ENCODE results near the gene TCAF1.

Gene TCAF1

DNA sequence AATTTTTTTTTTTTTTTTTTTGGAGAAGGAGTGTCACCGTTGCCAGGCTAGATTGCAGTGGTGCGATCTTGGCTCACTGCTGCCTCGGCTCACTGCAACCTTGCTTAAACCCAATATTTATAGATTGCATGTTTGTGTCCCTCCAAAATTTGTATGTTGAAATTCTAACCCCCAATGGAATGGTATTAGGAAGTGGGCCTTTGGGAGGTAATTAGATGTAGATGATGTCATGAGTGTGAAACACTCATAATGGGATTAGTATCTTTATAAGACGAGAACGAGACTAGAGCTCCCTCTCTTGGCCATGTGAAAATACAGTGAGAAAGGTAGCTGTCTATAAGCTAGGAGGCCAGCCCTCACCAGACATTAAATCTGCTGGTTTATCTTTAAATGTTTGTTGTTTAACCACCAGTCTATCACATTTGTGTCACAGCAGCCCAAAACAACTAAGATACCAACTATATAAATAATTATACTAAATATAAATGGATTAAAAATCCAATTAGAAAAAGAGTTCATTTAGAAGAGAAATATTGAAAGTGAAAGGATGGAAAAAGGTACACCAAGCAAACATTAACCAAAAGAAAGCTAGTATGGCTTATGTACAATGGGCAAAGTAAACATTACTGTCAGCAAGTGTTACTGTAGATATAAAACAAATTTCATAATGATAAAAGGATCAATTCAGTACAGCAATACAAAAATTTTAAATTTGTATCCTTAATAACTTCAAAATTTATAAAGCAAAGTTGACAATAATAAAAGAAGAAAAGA lies 9.3 kb downstream of the TCAF1 start:
- Histone ChIP-seq H3K27me3 (ENCODE audit: control insufficient read depth in 3 of 3, insufficient read depth in 3 of 3, low read depth in 1 of 3, low read length in 3 of 3) (no peaks in the 10 kb centered on the region), H2BK120ac (ENCODE audit: low read depth, low read length) (no peak overlapping the region), H3K27ac (replicated peaks; ENCODE audit: low read length) (no peak overlapping the region), H4K8ac (ENCODE audit: low read depth, low read length) (no peak overlapping the region), H3K4me1 (ENCODE audit: control insufficient read depth in 2 of 2, insufficient read depth in 1 of 2, low read depth in 1 of 2, low read length in 2 of 2) (no peaks in the 10 kb centered on the region), H2BK12ac (ENCODE audit: low read length) (no peak overlapping the region), H3K9me3 (replicated peaks in 1 of 2; ENCODE audit: control insufficient read depth in 2 of 2, insufficient read depth in 1 of 2, low read depth in 1 of 2, low read length in 2 of 2) (peaks cover 3 to 50% of the 10 kb centered on the region in 2 donors), H2AFZ (ENCODE audit: low read length) (no peak overlapping the region), H3K14ac (ENCODE audit: low read length) (no peak overlapping the region), H3K4ac (ENCODE audit: low read length) (no peak overlapping the region), H4K91ac (ENCODE audit: low read depth, low read length, poor library complexity) (no peak overlapping the region), H2BK5ac (ENCODE audit: low read length) (no peak overlapping the region), H3K4me2 (ENCODE audit: insufficient read depth, low read length, poor library complexity, severe bottlenecking) (no peak overlapping the region), H3K36me3 (replicated peaks in 1 of 2; ENCODE audit: control insufficient read depth in 2 of 2, insufficient read depth in 2 of 2, low read length in 2 of 2) (peaks cover 5 to 26% of the 10 kb centered on the region in 2 donors), H3K4me3 (ENCODE audit: low read length in 2 of 2) (no peak overlapping the region), H2AK5ac (ENCODE audit: low read depth, low read length) (no peak overlapping the region), H2BK15ac (ENCODE audit: low read length) (no peak overlapping the region), H3K79me1 (ENCODE audit: low read depth, low read length) (no peaks in the 10 kb centered on the region), H3K18ac (ENCODE audit: low read length) (no peak overlapping the region), H3K23ac (ENCODE audit: low read depth, low read length, poor library complexity) (no peak overlapping the region), H3K9ac (ENCODE audit: low read depth, low read length, poor library complexity) (no peak overlapping the region)
- no peak for DNase-seq (ENCODE audit: low spot score)
- WGBS, 2 donors (ENCODE audit: extremely low coverage in 2 of 2, insufficient read length in 2 of 2, insufficient replicate concordance in 1 of 2), result no CpG with 5 or more reads among the region's 5 CpGs

GRCh38 chr7:143891457-143891856 lies 10.5 kb downstream of the TCAF1 start:
- no peak overlapping the region for H3K4me2 ChIP-seq (ENCODE audit: insufficient read depth, low read length, poor library complexity, severe bottlenecking)
- no peak overlapping the region for H2BK15ac ChIP-seq (ENCODE audit: low read length)
- no peak overlapping the region for H3K4me3 ChIP-seq (ENCODE audit: low read length in 2 of 2)
- no peak for DNase-seq (ENCODE audit: low spot score)
- peaks cover 5 to 29% of the 10 kb centered on the region in 2 donors for H3K36me3 ChIP-seq (replicated peaks in 1 of 2; ENCODE audit: control insufficient read depth in 2 of 2, insufficient read depth in 2 of 2, low read length in 2 of 2)
- H3K27ac ChIP-seq (replicated peaks; ENCODE audit: low read length), result no peak overlapping the region
- no peak overlapping the region for H3K14ac ChIP-seq (ENCODE audit: low read length)
- no peaks in the 10 kb centered on the region for H3K27me3 ChIP-seq (ENCODE audit: control insufficient read depth in 3 of 3, insufficient read depth in 3 of 3, low read depth in 1 of 3, low read length in 3 of 3)
- no peak overlapping the region for H3K18ac ChIP-seq (ENCODE audit: low read length)
- H3K9ac ChIP-seq (ENCODE audit: low read depth, low read length, poor library complexity), result no peak overlapping the region
- no peak overlapping the region for H4K91ac ChIP-seq (ENCODE audit: low read depth, low read length, poor library complexity)
- no peak overlapping the region for H2BK12ac ChIP-seq (ENCODE audit: low read length)
- no peak overlapping the region for H3K23ac ChIP-seq (ENCODE audit: low read depth, low read length, poor library complexity)
- H3K4ac ChIP-seq (ENCODE audit: low read length), result no peak overlapping the region
- no peaks in the 10 kb centered on the region for H3K79me1 ChIP-seq (ENCODE audit: low read depth, low read length)
- WGBS, 2 donors (ENCODE audit: extremely low coverage in 2 of 2, insufficient read length in 2 of 2, insufficient replicate concordance in 1 of 2), result no CpG with 5 or more reads among the region's 2 CpGs
- peaks cover 3 to 56% of the 10 kb centered on the region in 2 donors for H3K9me3 ChIP-seq (replicated peaks in 1 of 2; ENCODE audit: control insufficient read depth in 2 of 2, insufficient read depth in 1 of 2, low read depth in 1 of 2, low read length in 2 of 2)
- no peak overlapping the region for H2BK120ac ChIP-seq (ENCODE audit: low read depth, low read length)
- no peaks in the 10 kb centered on the region for H3K4me1 ChIP-seq (ENCODE audit: control insufficient read depth in 2 of 2, insufficient read depth in 1 of 2, low read depth in 1 of 2, low read length in 2 of 2)
- H2AK5ac ChIP-seq (ENCODE audit: low read depth, low read length), result no peak overlapping the region
- H4K8ac ChIP-seq (ENCODE audit: low read depth, low read length), result no peak overlapping the region
- H2AFZ ChIP-seq (ENCODE audit: low read length), result no peak overlapping the region
- no peak overlapping the region for H2BK5ac ChIP-seq (ENCODE audit: low read length)

DNA sequence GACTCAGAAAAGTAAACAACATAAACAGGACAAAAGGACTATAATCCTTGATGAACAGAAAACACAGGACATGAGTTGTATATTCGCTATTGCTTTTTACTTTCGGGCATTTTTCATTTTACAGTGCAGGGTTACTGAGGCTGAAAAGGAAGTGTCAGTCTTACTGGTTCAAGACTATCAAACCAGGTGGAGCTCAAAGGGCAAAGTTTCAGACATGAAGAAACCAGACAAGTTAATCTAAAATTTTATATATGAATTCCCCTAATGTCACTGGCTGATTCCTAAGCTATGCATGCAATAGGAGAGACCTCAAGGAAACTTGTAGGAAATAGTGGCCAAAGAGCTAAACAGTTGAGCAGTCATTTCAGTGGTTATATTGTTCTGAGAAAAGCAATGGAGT lies 11.4 kb downstream of the TCAF1 start:
- H3K4me2 ChIP-seq (ENCODE audit: insufficient read depth, low read length, poor library complexity, severe bottlenecking), result no peak overlapping the region
- H2BK15ac ChIP-seq (ENCODE audit: low read length), result no peak overlapping the region
- no peak overlapping the region for H2BK120ac ChIP-seq (ENCODE audit: low read depth, low read length)
- H3K4me1 ChIP-seq (ENCODE audit: control insufficient read depth in 2 of 2, insufficient read depth in 1 of 2, low read depth in 1 of 2, low read length in 2 of 2), result no peaks in the 10 kb centered on the region
- no peak overlapping the region for H2AK5ac ChIP-seq (ENCODE audit: low read depth, low read length)
- H3K4me3 ChIP-seq (ENCODE audit: low read length in 2 of 2), result no peak overlapping the region
- H3K27me3 ChIP-seq (ENCODE audit: control insufficient read depth in 3 of 3, insufficient read depth in 3 of 3, low read depth in 1 of 3, low read length in 3 of 3), result no peaks in the 10 kb centered on the region
- no peak overlapping the region for H3K9ac ChIP-seq (ENCODE audit: low read depth, low read length, poor library complexity)
- no peak for DNase-seq (ENCODE audit: low spot score)
- no peaks in the 10 kb centered on the region for H3K79me1 ChIP-seq (ENCODE audit: low read depth, low read length)
- H4K91ac ChIP-seq (ENCODE audit: low read depth, low read length, poor library complexity), result no peak overlapping the region
- peaks cover 3 to 57% of the 10 kb centered on the region in 2 donors for H3K9me3 ChIP-seq (replicated peaks in 1 of 2; ENCODE audit: control insufficient read depth in 2 of 2, insufficient read depth in 1 of 2, low read depth in 1 of 2, low read length in 2 of 2)
- H3K18ac ChIP-seq (ENCODE audit: low read length), result no peak overlapping the region
- no peak overlapping the region for H2AFZ ChIP-seq (ENCODE audit: low read length)
- H4K8ac ChIP-seq (ENCODE audit: low read depth, low read length), result no peak overlapping the region
- H3K14ac ChIP-seq (ENCODE audit: low read length), result no peak overlapping the region
- H3K4ac ChIP-seq (ENCODE audit: low read length), result no peak overlapping the region
- no peak overlapping the region for H2BK12ac ChIP-seq (ENCODE audit: low read length)
- H3K27ac ChIP-seq (replicated peaks; ENCODE audit: low read length), result no peak overlapping the region
- H2BK5ac ChIP-seq (ENCODE audit: low read length), result no peak overlapping the region
- no peak overlapping the region for H3K23ac ChIP-seq (ENCODE audit: low read depth, low read length, poor library complexity)
- H3K36me3 ChIP-seq (replicated peaks in 1 of 2; ENCODE audit: control insufficient read depth in 2 of 2, insufficient read depth in 2 of 2, low read length in 2 of 2), result peaks cover 5 to 29% of the 10 kb centered on the region in 2 donors
- WGBS, 2 donors (ENCODE audit: extremely low coverage in 2 of 2, insufficient read length in 2 of 2, insufficient replicate concordance in 1 of 2), result no CpG with 5 or more reads among the region's 2 CpGs

DNA sequence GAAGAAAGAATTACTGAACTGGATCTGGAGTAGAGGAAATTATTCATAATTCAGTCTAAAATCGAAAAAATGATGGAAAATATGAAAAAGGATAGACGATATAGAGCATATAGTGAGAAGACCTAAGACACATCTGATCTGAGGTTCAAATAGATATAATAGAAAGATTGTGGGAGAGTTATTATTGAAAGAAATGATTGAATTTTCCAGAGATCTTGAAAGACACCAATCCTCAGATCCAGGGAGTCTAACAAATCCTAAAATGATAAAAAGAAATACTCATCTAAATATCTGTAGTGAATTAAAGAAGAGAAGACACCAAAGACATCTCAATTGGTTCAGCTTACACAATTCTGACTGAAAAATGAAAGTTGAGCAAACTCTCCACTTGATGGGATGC lies 12.9 kb downstream of the TCAF1 start:
- no peak for DNase-seq (ENCODE audit: low spot score)
- 100% methylated on average over 2 of the region's 2 CpGs; no CpG with 5 or more reads in 1 of the 2 donors for WGBS, 2 donors (ENCODE audit: extremely low coverage in 2 of 2, insufficient read length in 2 of 2, insufficient replicate concordance in 1 of 2)

More for the DNA sequence above, 12.9 kb downstream of the TCAF1 start:
- no peak overlapping the region for H3K9ac ChIP-seq (ENCODE audit: low read depth, low read length, poor library complexity)
- H2AK5ac ChIP-seq (ENCODE audit: low read depth, low read length), result no peak overlapping the region
- no peak overlapping the region for H3K4me2 ChIP-seq (ENCODE audit: insufficient read depth, low read length, poor library complexity, severe bottlenecking)
- H2BK5ac ChIP-seq (ENCODE audit: low read length), result no peak overlapping the region
- peaks cover 5 to 33% of the 10 kb centered on the region in 2 donors for H3K36me3 ChIP-seq (replicated peaks in 1 of 2; ENCODE audit: control insufficient read depth in 2 of 2, insufficient read depth in 2 of 2, low read length in 2 of 2)
- no peak overlapping the region for H2BK120ac ChIP-seq (ENCODE audit: low read depth, low read length)
- H3K18ac ChIP-seq (ENCODE audit: low read length), result no peak overlapping the region
- no peaks in the 10 kb centered on the region for H3K79me1 ChIP-seq (ENCODE audit: low read depth, low read length)
- no peak overlapping the region for H4K91ac ChIP-seq (ENCODE audit: low read depth, low read length, poor library complexity)
- no peak overlapping the region for H3K23ac ChIP-seq (ENCODE audit: low read depth, low read length, poor library complexity)
- no peak overlapping the region for H3K4me3 ChIP-seq (ENCODE audit: low read length in 2 of 2)
- no peak overlapping the region for H2BK12ac ChIP-seq (ENCODE audit: low read length)
- no peak overlapping the region for H3K27ac ChIP-seq (replicated peaks; ENCODE audit: low read length)
- H3K9me3 ChIP-seq (replicated peaks in 1 of 2; ENCODE audit: control insufficient read depth in 2 of 2, insufficient read depth in 1 of 2, low read depth in 1 of 2, low read length in 2 of 2), result peaks cover 3 to 59% of the 10 kb centered on the region in 2 donors
- H3K27me3 ChIP-seq (ENCODE audit: control insufficient read depth in 3 of 3, insufficient read depth in 3 of 3, low read depth in 1 of 3, low read length in 3 of 3), result no peaks in the 10 kb centered on the region
- H2BK15ac ChIP-seq (ENCODE audit: low read length), result no peak overlapping the region
- H2AFZ ChIP-seq (ENCODE audit: low read length), result no peak overlapping the region
- no peak overlapping the region for H3K4ac ChIP-seq (ENCODE audit: low read length)
- no peaks in the 10 kb centered on the region for H3K4me1 ChIP-seq (ENCODE audit: control insufficient read depth in 2 of 2, insufficient read depth in 1 of 2, low read depth in 1 of 2, low read length in 2 of 2)
- no peak overlapping the region for H3K14ac ChIP-seq (ENCODE audit: low read length)
- H4K8ac ChIP-seq (ENCODE audit: low read depth, low read length), result no peak overlapping the region

Data from neuronal stem cell (in vitro differentiated cells).